ENCODE measurements around the gene ZNF579. TPM values are rescaled to one million over a fixed set of nuclear protein-coding genes. Genes with fewer than 3 reads are reported as not detected.

Gene ZNF579
- total RNA-seq, 1 donor = 6.9 TPM

- H3K9me3 ChIP-seq (ENCODE audit: low read depth, low read length) = no peaks in the 10 kb centered on the region
- no peak for TF ChIP-seq CTCF (IDR thresholded peaks at IDR 0.05; ENCODE audit: extremely low read depth, low read depth, low read length)
- H3K4me3 ChIP-seq (ENCODE audit: insufficient read depth, low read length) = no peak overlapping the region
- peaks cover 3% of the 10 kb centered on the region for H3K4me1 ChIP-seq (ENCODE audit: insufficient read depth, low read length)
- H3K4me2 ChIP-seq (ENCODE audit: insufficient read depth, low read length) = no peak overlapping the region
- peak; percentile 68 for DNase-seq (ENCODE audit: insufficient read length, low spot score, missing footprints)
- no peaks in the 10 kb centered on the region for H3K36me3 ChIP-seq (ENCODE audit: insufficient read depth, low read length)
- H3K79me2 ChIP-seq (ENCODE audit: insufficient read depth, low read length) = no peaks in the 10 kb centered on the region
- no peak overlapping the region for H2AFZ ChIP-seq (ENCODE audit: low read length)
- no peak overlapping the region for H3K27ac ChIP-seq (ENCODE audit: low read depth, low read length)
- H4K20me1 ChIP-seq (ENCODE audit: insufficient read depth, low read length) = no peaks in the 10 kb centered on the region
- H3K27me3 ChIP-seq (ENCODE audit: insufficient read depth, low read length) = no peaks in the 10 kb centered on the region
These were observed 49.7 kb downstream of the ZNF579 start for GRCh38 chr19:55530996-55531395.

GRCh38 chr19:55529636-55530234 is 50.9 kb downstream of the ZNF579 start:
- no peak for TF ChIP-seq CTCF (IDR thresholded peaks at IDR 0.05; ENCODE audit: extremely low read depth, low read depth, low read length)
- H4K20me1 ChIP-seq (ENCODE audit: insufficient read depth, low read length) = no peaks in the 10 kb centered on the region

GRCh38 chr19:55528030-55528803 is 52.4 kb downstream of the ZNF579 start:
- H3K4me2 ChIP-seq (ENCODE audit: insufficient read depth, low read length) = peak overlapping the region; percentile 11
- TF ChIP-seq CTCF (IDR thresholded peaks at IDR 0.05; ENCODE audit: extremely low read depth, low read depth, low read length) = peak; percentile 12
- H3K4me1 ChIP-seq (ENCODE audit: insufficient read depth, low read length) = peaks cover 3% of the 10 kb centered on the region
- H2AFZ ChIP-seq (ENCODE audit: low read length) = peak overlapping the region; percentile 2
- H3K79me2 ChIP-seq (ENCODE audit: insufficient read depth, low read length) = no peaks in the 10 kb centered on the region
- H3K4me3 ChIP-seq (ENCODE audit: insufficient read depth, low read length) = no peak overlapping the region
- H3K36me3 ChIP-seq (ENCODE audit: insufficient read depth, low read length) = no peaks in the 10 kb centered on the region
- H3K27me3 ChIP-seq (ENCODE audit: insufficient read depth, low read length) = no peaks in the 10 kb centered on the region
- H4K20me1 ChIP-seq (ENCODE audit: insufficient read depth, low read length) = no peaks in the 10 kb centered on the region
- H3K9me3 ChIP-seq (ENCODE audit: low read depth, low read length) = no peaks in the 10 kb centered on the region
- H3K27ac ChIP-seq (ENCODE audit: low read depth, low read length) = no peak overlapping the region
- peak; percentile 81 for DNase-seq (ENCODE audit: insufficient read length, low spot score, missing footprints)

More at GRCh38 chr19:55529636-55530234, 50.9 kb downstream of the ZNF579 start:
- peak; percentile 69 for DNase-seq (ENCODE audit: insufficient read length, low spot score, missing footprints)
- Histone ChIP-seq H3K27me3 (ENCODE audit: insufficient read depth, low read length) (no peaks in the 10 kb centered on the region), H3K27ac (ENCODE audit: low read depth, low read length) (no peak overlapping the region), H2AFZ (ENCODE audit: low read length) (no peak overlapping the region), H3K4me1 (ENCODE audit: insufficient read depth, low read length) (peaks cover 3% of the 10 kb centered on the region), H3K36me3 (ENCODE audit: insufficient read depth, low read length) (no peaks in the 10 kb centered on the region), H3K4me2 (ENCODE audit: insufficient read depth, low read length) (no peak overlapping the region), H3K9me3 (ENCODE audit: low read depth, low read length) (no peaks in the 10 kb centered on the region), H3K79me2 (ENCODE audit: insufficient read depth, low read length) (no peaks in the 10 kb centered on the region), H3K4me3 (ENCODE audit: insufficient read depth, low read length) (no peak overlapping the region)

Measured in osteoblast (primary cell).